Lower lobe of right lung (tissue), 2 donors: ENCODE data around the gene PLCB3. TPM values are rescaled to one million over a fixed set of nuclear protein-coding genes. Genes with fewer than 3 reads are reported as not detected.

Experiments used
- ATAC-seq, 2 donors: fragments of 200-7000 bp; cut with Tn5 transposase; one replicate each; pipeline ENCODE4 v1.9.1; 2020 to 2022; ENCODE audit warnings: mild to moderate bottlenecking in 2 of 2, moderate library complexity in 2 of 2
- DNase-seq: peaks from one replicate; pipeline ENCODE4 v3.0.0-alpha.2; 2020
- H3K27ac ChIP-seq: fragments of 200-600 bp; one replicate; pipeline ENCODE4 v1.8.0; 2022
- H3K27me3 ChIP-seq: fragments of 200-600 bp; one replicate; pipeline ENCODE4 v1.8.0; 2022; ENCODE audit warnings: low read depth
- H3K36me3 ChIP-seq: fragments of 200-600 bp; one replicate; pipeline ENCODE4 v1.8.0; 2022; ENCODE audit warnings: mild to moderate bottlenecking
- H3K4me1 ChIP-seq: fragments of 200-600 bp; one replicate; pipeline ENCODE4 v1.8.0; 2022
- H3K4me3 ChIP-seq: fragments of 200-600 bp; one replicate; pipeline ENCODE4 v1.8.0; 2022; ENCODE audit warnings: mild to moderate bottlenecking
- H3K9me3 ChIP-seq: fragments of 200-600 bp; one replicate; pipeline ENCODE4 v1.8.0; 2022
- CTCF ChIP-seq: fragments of 200-600 bp; IDR thresholded peaks from one replicate; pipeline ENCODE4 v1.8.0; 2022; ENCODE audit warnings: antibody characterized with exemption, mild to moderate bottlenecking
- intact Hi-C: fragments of 100-400 bp; cut with DNase I; formaldehyde crosslinking; loops from one replicate; pipeline ENCODE4 v1.11.0; 2022
- total RNA-seq: library from RNA; stranded (reverse); fragmentation: NEBNext Ultra II Directional; extraction: Animal tissue kit (Norgen Biotek cat#: 25700); gene quantifications from one replicate; pipeline ENCODE4 v1.2.1, GENCODE V29; 2021
- donor health status: DM: no; HTN: yes; CAD: no; lungs with severe emphysema.

Gene PLCB3
- total RNA-seq, 1 donor from 2014 or later: 31.8 TPM

- H3K4me3 ChIP-seq: peak overlapping the region; percentile 76
- no peaks in the 10 kb centered on the region for H3K9me3 ChIP-seq
- intact Hi-C loops: no loop called here
- TF ChIP-seq CTCF: no peak
- ATAC-seq (peak; percentile 41 to 44), DNase-seq (no peak)
- H3K36me3 ChIP-seq: peaks cover 23% of the 10 kb centered on the region
- peaks cover 69% of the 10 kb centered on the region for H3K4me1 ChIP-seq
- H3K27me3 ChIP-seq: no peaks in the 10 kb centered on the region
- H3K27ac ChIP-seq: peak overlapping the region; percentile 75
Observed at GRCh38 chr11:64234647-64235379, 16.5 kb upstream of the PLCB3 start.

- intact Hi-C loops: no loop called here
- H3K36me3 ChIP-seq: peaks cover 23% of the 10 kb centered on the region
- H3K27me3 ChIP-seq: no peaks in the 10 kb centered on the region
- no peak for ATAC-seq
- H3K9me3 ChIP-seq: no peaks in the 10 kb centered on the region
- peaks cover 73% of the 10 kb centered on the region for H3K4me1 ChIP-seq
- peak overlapping the region; percentile 76 for H3K4me3 ChIP-seq
- peak overlapping the region; percentile 75 for H3K27ac ChIP-seq
- TF ChIP-seq CTCF: no peak
- DNase-seq: no peak
Observed at GRCh38 chr11:64235437-64236161, 15.7 kb upstream of the PLCB3 start.

- Histone ChIP-seq H3K4me3 (peak overlapping the region; percentile 14), H3K36me3 (peaks cover 23% of the 10 kb centered on the region), H3K27me3 (no peaks in the 10 kb centered on the region), H3K9me3 (no peaks in the 10 kb centered on the region), H3K4me1 (peaks cover 64% of the 10 kb centered on the region), H3K27ac (peak overlapping the region; percentile 99)
- no peak for TF ChIP-seq CTCF
- DNase-seq (peak; percentile 88), ATAC-seq (peak in 1 of 2 donors; percentile 2)
- intact Hi-C loops: no loop called here
Observed at GRCh38 chr11:64237484-64237951, 13.8 kb upstream of the PLCB3 start.

GRCh38 chr11:64238076-64238475 is 13.3 kb upstream of the PLCB3 start:
- no peak for ATAC-seq
- H3K36me3 ChIP-seq: peaks cover 24% of the 10 kb centered on the region
- intact Hi-C loops: no loop called here
- H3K4me3 ChIP-seq: no peak overlapping the region
- H3K27me3 ChIP-seq: no peaks in the 10 kb centered on the region
- no peaks in the 10 kb centered on the region for H3K9me3 ChIP-seq
- no peak for DNase-seq
- H3K27ac ChIP-seq: peak overlapping the region; percentile 99
- H3K4me1 ChIP-seq: peaks cover 64% of the 10 kb centered on the region
- TF ChIP-seq CTCF: no peak

- Histone ChIP-seq H3K27me3 (no peaks in the 10 kb centered on the region), H3K4me3 (no peak overlapping the region), H3K27ac (peak overlapping the region; percentile 99), H3K36me3 (peaks cover 33% of the 10 kb centered on the region), H3K4me1 (peaks cover 56% of the 10 kb centered on the region), H3K9me3 (no peaks in the 10 kb centered on the region)
- ATAC-seq (no peak), DNase-seq (no peak)
- TF ChIP-seq CTCF: no peak
- intact Hi-C loops: no loop called here
Observed at GRCh38 chr11:64238999-64239398, 12.3 kb upstream of the PLCB3 start.
